Measurements from ENCODE around the gene BLTP3B.

Gene BLTP3B

GRCh38 chr12:100154474-100155247, 12.0 kb upstream of the BLTP3B start:
- peak; percentile 76 for DNase-seq (ENCODE audit: low spot score)
- peak; percentile 90 for TF ChIP-seq CTCF (IDR thresholded peaks at IDR 0.05; ENCODE audit: borderline replicate concordance, control extremely low read depth, extremely low read depth, insufficient read depth, missing control alignments)
- in situ Hi-C loops (cut with MboI; ENCODE audit: low sequenced_read_pairs, unreplicated experiment): no loop called here

GRCh38 chr12:100153131-100153530, 10.5 kb upstream of the BLTP3B start:
- no peak for TF ChIP-seq CTCF (IDR thresholded peaks at IDR 0.05; ENCODE audit: borderline replicate concordance, control extremely low read depth, extremely low read depth, insufficient read depth, missing control alignments)
- in situ Hi-C loops (cut with MboI; ENCODE audit: low sequenced_read_pairs, unreplicated experiment): no loop called here
- no peak for DNase-seq (ENCODE audit: low spot score)

- DNase-seq (ENCODE audit: low spot score): no peak
- no peak for TF ChIP-seq CTCF (IDR thresholded peaks at IDR 0.05; ENCODE audit: borderline replicate concordance, control extremely low read depth, extremely low read depth, insufficient read depth, missing control alignments)
- in situ Hi-C loops (cut with MboI; ENCODE audit: low sequenced_read_pairs, unreplicated experiment): no loop called here
Observed at GRCh38 chr12:100151769-100152168, 9.1 kb upstream of the BLTP3B start.

- no peak for TF ChIP-seq CTCF (IDR thresholded peaks at IDR 0.05; ENCODE audit: borderline replicate concordance, control extremely low read depth, extremely low read depth, insufficient read depth, missing control alignments)
- in situ Hi-C loops (cut with MboI; ENCODE audit: low sequenced_read_pairs, unreplicated experiment): no loop called here
- no peak for DNase-seq (ENCODE audit: low spot score)
Observed at GRCh38 chr12:100146252-100146651, 3.6 kb upstream of the BLTP3B start.

GRCh38 chr12:100145643-100146042, 3.0 kb upstream of the BLTP3B start:
- in situ Hi-C loops (cut with MboI; ENCODE audit: low sequenced_read_pairs, unreplicated experiment): no loop called here
- DNase-seq (ENCODE audit: low spot score): no peak
- no peak for TF ChIP-seq CTCF (IDR thresholded peaks at IDR 0.05; ENCODE audit: borderline replicate concordance, control extremely low read depth, extremely low read depth, insufficient read depth, missing control alignments)

- in situ Hi-C loops (cut with MboI; ENCODE audit: low sequenced_read_pairs, unreplicated experiment): no loop called here
- DNase-seq (ENCODE audit: low spot score): peak; percentile 48
- no peak for TF ChIP-seq CTCF (IDR thresholded peaks at IDR 0.05; ENCODE audit: borderline replicate concordance, control extremely low read depth, extremely low read depth, insufficient read depth, missing control alignments)
Observed at GRCh38 chr12:100141998-100142850, 450 bp downstream of the BLTP3B start.

All from GM13976 (cell line).